Measurements from ENCODE around the gene UBE2I.

The UBE2I gene

DNA sequence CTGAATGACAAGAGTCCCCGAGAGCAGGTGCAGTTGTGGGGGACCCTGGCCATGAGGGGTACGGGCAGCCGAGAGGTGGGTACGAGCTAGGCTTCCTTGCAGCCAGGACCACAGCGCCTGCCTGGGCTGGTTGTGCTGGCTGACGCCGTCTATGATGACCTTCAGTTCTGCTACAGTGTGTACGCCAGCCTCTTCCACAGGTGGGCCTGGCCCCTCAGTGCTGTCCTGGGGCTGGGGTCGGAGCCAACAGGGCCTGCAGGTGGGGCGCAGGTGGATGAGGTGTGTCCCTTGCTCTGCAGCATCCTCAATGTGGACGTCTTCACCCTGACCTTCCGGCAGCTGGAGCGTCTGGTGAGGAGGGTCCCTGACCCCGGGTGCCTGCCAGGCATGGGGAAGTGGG, 35.1 kb downstream of the UBE2I start:
- no peak for DNase-seq

DNA sequence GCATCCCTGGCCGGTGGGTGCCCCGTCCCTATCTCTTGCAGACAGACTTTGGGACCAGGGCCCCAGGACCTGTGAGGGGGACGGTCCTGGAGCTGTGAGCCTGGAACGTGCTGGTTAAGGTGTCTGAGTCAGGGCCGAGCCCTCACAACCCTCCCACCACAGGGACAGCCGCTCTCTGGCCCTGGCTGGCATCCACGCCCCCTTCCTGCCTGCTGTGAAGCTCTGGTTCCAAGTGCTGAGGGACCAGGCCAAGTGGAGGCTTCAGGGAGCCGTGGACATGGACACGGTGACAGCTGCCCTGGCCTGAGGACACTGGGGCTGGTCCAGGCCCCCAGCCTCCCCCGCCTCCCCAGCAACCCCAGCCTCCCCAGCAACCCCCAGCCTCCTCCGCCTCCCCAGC, 35.7 kb downstream of the UBE2I start:
- no peak for DNase-seq

DNA sequence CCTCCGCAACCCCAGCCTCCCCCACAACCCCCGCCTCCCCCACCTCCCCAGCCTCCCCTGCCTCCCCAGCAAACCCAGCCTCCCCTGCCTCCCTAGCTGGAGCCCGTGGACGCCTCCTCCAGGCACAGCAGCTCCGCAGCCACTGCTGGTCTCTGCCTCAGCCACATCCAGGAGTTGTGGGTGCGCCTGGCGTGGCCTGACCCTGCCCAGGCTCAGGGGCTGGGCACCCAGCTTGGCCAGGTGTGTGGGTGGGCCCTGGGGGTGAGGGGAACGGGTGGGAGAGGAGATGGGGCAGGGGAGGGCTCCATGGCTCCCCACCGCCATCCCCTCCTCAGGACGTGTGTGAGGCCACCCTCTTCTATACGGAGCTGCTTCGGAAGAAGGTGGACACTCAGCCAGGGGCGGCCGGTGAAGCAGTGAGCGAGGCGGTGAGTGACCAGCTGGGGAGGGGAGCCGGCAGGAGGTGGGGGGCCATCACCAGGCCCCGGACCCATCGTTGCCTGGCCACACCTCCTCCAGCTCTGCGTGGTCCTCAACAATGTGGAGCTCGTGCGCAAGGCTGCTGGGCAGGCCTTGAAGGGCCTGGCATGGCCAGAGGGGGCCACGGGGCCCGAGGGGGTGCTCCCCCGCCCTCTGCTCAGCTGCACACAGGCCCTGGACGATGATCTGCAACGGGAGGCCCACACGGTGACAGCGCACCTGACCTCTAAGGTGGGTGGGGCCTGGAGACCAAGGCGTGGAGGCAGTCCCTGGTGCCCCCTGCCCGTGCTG, 36.4 kb downstream of the UBE2I start:
- DNase-seq = no peak

DNA sequence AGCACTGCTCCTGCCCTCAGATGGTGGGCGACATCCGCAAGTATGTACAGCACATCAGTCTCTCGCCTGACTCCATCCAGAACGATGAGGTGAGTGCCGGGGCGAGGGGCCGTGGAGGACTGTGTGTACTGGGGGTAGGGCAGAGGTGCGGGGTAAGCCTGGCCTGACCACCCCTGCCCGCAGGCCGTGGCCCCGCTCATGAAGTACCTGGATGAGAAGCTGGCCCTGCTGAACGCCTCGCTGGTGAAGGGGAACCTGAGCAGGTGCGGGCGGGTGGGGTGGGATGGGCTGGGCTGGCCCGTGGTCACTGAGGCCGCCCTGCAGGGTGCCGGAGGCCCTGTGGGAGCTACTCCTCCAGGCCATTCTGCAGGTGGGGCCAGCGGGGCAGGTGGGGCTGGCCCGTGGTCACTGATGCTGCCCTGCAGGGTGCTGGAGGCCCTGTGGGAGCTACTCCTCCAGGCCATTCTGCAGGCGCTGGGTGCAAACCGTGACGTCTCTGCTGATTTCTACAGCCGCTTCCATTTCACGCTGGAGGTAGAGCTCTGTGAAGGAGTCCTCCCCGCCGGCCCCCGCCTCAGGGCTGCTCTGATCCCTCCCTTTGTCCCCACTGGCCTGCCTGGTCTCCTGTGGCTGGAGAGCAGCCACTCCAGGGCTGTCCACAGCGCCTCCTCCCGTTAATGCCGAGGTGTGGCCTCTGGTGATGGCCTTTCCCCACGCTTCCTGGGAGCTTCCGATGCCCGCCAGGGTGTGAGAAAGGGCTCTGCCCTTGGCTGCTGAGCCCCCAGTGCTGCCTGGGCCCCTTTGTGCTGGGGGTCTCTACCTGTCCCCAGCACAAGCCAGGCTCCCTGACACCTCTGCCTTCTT, 37.2 kb downstream of the UBE2I start:
- DNase-seq = no peak

DNA sequence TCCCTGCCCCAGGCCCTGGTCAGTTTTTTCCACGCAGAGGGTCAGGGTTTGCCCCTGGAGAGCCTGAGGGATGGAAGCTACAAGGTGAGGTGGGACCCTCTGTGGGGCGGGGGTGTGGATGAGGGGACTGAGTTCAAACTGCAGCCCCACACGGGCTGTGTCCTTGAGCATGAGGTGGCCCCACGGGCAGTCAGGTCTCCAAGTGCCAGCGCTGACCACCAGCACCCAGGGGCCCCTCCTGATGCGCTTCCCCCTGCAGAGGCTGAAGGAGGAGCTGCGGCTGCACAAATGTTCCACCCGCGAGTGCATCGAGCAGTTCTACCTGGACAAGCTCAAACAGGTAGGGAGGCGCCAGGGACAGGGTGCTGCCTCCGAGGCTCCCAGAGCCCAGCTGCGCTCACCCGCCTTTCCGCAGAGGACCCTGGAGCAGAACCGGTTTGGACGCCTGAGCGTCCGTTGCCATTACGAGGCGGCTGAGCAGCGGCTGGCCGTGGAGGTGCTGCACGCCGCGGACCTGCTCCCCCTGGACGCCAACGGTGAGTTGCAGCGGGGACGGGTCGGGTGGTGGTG, 37.9 kb downstream of the UBE2I start:
- no peak for DNase-seq

DNA sequence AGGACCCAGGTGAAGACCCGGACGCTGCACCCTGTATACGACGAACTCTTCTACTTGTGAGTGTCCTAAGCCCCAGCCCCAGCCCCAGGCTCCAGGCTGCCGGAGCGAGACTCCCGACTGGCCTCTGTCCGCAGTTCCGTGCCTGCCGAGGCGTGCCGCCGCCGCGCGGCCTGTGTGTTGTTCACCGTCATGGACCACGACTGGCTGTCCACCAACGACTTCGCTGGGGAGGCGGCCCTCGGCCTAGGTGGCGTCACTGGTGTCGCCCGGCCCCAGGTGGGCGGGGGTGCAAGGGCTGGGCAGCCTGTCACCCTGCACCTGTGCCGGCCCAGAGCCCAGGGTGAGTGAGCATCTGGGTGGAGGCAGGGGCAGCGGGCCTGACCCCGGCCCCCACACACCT, 38.5 kb downstream of the UBE2I start:
- no peak for DNase-seq

DNA sequence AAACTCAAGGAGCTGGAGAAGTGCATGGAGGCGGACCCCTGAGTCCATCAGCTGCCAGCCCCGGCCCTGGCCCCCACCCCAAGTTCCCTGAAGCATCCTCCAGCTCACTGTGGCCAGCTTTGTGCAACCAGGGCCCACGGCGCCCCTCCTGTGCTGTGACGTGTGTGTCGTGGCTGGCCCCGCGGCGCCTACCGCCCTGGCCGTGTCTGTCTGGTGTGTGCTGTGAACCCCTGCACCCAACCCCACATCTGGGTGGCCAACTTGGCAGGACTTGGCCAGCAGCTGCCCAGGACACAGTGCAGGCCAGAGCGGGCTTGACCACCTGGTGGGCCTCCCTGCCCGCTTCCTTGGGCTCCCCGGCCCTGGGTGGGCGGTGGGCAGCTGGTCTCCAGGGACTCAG, 39.0 kb downstream of the UBE2I start:
- no peak for DNase-seq

DNA sequence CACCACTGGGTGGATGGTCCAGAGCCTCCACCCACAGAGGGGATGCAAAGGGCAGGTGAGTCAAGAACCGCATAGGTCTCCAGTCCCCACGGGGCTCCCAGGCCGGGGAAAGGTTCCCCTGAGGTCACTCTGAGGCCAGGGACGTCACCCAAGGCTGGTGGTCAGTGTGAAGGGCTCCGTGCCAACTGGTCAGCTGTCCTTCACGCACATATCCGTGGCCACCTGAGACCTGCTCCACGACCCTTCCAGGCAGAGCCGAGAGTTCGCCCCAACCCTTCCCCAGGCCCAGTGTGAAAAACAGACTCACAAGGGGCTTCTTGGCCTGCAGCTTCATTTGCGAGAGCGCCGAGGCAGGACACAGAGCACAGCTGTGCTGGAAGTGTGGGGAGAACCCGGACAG, 39.5 kb downstream of the UBE2I start:
- DNase-seq = no peak

DNA sequence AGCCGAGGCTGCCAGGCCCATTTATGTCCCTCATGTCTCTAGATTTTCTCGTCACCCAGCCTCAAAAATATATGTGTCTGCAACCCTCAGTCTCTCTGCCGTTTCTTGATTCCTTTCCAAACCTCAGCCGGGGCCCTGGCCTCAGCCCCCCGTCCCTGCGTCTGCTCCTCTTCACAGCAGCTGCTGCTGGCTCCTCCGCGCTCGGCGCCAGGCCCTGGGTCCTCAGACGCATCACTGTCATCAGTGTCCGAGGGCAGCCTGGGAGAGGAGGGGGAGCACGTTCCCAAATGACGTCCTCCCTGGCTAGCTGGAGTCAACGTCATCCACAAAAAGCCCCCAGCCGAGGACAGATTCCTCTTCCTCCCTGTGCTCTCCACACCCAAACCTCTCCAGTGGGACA, 39.9 kb downstream of the UBE2I start:
- DNase-seq = no peak

DNA sequence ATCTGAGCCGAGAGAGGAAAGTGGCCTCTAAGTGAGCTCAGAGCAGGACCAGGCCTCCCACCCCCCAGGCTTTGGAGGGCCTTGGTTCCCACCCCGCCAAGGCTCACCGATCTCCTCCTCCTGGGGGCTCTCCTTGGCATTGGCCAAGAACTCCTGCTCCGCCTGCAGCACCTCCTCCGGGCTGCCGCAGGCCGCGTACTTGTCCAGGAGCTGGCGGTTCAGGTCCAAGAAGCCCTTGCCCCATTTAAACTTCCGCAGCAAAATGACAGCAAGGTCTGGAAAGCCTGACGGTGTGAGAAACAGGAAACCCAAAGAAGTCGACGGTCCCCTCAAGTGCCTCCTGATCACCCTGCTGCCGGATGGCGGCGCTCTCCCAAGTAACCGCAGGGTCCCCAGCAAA, 40.5 kb downstream of the UBE2I start:
- DNase-seq = no peak

DNA sequence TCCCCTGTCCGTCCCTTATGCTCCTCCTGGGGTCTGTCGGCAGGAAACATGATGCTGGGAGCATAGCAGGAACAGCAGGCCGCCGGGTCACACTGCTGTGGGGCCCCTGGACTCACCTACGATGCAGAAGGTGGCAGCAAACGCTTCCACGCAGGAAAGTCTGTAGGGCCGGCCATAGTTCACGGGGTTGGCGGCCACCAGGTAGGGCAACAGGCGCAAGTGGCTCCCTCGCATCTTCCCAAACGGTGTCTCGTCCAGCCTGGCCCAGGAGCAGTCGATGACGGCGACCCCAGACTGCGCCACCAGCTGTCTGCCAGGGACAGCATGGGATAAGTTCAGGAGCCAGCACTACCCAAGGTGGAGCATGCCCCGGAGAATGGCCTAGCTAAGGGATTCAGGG, 41.3 kb downstream of the UBE2I start:
- DNase-seq = no peak

DNA sequence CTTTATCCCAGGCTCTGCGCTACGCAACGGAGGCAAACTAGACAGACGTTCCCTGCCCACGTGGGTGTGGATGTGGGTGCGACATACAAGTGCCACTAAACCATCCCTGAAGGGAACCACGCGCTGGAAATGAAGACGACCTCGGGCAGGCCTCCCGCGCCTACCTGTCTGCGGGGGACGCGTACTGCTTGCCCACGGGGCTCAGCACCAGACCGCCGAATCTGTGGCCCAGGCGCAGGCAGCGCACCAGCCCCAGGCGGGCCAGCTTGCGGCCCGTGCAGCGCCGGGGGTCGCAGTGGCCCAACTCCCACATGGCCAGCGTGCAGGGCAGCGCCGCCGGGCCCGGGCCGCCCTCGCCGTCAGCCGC, 41.8 kb downstream of the UBE2I start:
- no peak for DNase-seq

DNA sequence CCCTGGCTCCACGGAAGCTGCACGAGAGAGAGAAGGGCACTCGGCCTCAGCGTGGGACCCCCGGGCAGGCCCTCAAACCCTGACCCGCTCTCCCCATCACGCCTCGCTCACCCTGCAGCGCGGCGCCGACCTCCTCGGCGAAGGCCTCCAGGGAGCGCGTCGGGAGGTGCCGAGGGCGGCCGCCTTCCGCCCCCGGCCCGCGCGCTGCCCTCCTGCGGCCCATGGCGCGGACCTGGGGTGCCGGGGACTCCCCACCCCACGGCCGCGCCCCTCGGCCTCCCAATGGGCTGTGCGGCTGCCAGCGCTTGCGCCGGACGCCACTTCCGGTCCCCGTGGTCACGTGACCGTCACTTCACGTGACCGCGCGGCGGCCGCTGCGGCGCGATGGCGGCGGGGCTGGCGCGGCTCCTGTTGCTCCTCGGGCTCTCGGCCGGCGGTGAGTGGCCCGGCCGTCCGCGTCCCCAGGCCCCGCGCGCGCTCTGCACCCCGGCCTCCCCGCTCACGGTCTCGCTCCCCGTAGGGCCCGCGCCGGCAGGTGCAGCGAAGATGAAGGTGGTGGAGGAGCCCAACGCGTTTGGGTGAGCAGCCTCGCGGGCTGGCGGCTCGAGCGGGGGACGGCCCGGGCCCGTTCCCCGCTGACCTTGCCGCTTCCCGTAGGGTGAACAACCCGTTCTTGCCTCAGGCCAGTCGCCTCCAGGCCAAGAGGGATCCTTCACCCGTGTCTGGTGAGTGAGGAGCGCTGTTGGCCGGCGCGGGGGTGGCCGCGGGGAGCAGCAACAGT, 42.3 kb downstream of the UBE2I start, which contains the start of the genes GNPTG and TSR3:
Gene GNPTG, plus strand, starts transcription at position 350 of the 781 bp plus-strand sequence. Its CDS starts 35 bp downstream, at position 385.
Gene TSR3, minus strand, starts transcription at position 297 of the 781 bp plus-strand sequence. Its CDS starts 74 bp downstream, at position 223.
- peak; percentile 36 for DNase-seq

DNA sequence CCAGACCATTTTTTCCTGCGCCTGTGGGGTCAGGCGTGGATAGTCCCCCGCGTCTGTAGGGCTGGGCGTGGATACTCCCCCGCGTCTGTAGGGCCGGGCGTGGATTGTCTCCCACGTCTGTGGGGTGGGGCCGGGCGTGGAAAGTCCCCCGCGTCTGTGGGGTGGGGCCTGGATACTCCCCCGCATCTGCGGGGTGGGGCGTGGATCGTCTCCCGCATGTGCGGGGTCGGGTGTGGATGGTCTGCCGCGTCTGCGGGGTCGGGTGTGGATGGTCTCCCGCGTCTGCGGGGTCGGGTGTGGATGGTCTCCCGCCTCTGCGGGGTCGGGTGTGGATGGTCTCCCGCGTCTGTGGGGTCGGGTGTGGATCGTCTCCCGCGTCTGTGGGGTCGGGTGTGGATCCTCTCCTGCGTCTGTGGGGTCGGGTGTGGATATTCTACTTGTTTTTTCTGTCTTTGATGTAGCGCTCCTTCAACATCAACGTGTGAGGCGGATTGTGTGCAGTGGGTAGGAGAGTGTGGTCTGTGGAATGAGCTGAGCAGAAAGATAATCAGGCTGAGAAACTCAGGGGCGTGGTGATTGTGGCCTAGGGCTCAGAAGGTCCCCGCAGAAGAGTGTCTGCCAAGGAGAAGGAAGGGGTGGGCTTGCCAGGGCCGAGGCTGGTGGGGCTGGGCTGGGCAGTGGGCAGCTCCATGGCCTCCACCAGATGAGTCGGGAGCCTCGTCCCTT, 45.5 kb downstream of the UBE2I start:
- no peak for DNase-seq

DNA sequence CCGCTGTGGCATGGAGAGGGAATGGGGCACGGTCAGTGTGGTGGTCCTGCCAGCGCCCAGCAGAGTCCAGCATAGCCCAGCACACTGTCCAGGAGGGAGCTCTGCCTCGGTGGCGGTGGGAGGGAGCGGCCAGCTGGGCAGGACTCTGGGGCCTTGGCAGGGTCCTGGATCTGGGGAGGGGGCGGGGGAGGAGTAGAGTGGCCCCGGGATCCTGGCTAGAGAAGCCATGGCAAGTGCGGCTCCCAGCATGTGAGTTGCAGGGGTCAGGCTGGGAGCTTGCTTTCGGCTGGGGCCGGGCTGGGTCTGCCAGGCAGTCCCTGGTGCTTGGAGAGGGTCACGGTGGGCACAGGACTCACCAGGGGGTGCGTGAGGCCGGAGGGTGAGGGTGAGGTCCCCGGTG, 46.2 kb downstream of the UBE2I start:
- DNase-seq = no peak

DNA sequence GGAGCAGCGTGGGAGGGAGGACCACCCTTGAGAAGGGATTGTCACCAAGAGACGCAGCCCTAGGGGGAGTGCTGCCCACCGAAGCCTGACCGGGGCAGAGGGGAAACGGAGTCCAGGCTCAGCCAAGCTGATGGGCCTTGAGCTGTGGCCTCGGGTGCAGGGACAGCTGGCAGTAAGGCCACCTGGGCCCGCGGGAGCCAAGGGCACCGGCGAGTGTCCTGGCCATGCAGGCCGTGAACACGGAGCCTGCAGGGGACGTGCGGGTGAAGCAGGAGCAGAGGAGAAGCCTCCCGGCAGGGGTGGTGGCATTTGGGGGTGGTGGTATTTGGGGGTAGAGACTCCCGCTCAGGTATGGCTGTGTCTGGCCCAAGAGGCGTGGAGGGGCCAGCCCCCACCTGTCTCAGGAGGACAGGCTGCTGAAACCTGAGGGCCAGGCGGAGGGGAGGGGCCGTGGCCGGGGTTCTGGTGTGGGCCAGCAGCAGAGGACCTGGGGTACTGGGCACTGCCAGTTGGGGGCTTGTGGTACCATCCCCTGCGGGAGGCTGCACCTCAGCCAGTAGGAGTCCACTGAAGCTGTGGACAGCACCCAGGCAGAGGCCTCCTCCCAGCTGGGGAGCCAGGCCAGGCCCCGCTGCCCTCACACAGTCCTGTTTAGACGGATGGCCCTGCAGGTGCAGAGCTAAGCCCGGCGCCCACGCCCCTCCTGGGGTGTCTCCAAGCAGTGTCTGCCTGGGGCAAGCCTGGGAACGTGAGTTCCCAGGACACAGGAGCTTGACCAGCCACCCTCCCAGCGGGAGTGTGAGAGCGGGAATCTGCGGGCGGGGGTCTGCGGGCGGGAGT, 46.8 kb downstream of the UBE2I start:
- no peak for DNase-seq

DNA sequence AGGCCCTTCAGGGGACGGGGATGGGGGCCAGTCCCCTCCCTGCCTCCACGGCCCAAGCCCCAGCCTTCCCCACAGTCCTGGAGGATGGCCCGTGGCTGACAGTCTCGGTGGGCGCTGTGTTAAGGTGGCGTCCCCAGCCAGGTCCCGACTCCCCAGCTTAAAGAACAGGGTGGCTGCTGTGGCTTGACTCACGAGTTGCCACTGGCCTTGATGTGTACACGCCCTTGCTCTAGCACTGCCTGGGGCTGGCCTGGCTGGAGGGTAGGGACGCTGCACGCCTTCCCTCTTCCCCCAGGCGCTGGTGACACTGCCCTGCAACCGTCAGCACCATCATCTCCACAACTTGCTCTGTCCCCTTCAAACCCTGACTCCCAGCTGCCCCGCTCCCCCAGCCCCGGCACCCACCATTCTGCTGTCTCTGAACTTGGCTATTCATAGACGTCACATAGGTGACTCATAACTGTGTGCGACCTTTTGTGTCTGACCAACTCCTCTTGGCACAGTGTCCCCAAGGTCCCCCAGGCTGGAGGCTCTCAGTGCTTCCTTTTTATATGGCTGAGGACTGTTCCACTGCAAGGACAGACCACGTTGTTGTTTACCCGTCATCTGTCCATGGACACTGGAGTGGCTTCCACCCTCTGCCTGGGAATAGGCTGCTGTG, 48.6 kb downstream of the UBE2I start:
- no peak for DNase-seq

DNA sequence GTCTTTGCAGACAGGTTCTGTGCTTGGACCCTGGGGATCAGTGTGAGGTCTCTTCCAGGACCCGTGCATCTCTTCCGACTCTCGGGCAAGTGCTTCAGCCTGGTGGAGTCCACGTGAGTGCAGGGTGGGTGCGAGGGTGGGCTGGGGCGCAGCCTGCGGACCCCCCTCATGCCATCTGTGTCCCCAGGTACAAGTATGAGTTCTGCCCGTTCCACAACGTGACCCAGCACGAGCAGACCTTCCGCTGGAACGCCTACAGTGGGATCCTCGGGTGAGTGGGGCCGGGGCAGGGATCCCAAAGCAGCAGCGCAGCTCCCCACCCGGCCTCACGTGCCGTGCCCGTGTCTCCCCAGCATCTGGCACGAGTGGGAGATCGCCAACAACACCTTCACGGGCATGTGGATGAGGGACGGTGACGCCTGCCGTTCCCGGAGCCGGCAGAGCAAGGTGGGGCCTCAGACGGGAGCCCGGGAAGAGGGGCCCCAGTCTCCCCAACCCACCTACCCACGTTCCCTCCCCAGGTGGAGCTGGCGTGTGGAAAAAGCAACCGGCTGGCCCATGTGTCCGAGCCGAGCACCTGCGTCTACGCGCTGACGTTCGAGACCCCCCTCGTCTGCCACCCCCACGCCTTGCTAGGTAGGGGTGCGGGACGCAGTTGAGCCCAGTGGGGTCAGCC, 52.4 kb downstream of the UBE2I start:
- DNase-seq = no peak

DNA sequence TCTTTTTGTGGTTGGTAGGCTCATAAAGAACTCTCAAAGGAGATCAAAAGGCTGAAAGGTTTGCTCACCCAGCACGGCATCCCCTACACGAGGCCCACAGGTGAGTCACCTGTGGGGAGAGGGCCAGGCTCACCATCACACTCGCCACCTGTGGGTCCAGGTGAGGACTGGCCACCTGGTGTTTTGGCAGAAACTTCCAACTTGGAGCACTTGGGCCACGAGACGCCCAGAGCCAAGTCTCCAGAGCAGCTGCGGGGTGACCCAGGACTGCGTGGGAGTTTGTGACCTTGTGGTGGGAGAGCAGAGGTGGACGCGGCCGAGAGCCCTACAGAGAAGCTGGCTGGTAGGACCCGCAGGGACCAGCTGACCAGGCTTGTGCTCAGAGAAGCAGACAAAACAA, 53.4 kb downstream of the UBE2I start:
- no peak for DNase-seq

DNA sequence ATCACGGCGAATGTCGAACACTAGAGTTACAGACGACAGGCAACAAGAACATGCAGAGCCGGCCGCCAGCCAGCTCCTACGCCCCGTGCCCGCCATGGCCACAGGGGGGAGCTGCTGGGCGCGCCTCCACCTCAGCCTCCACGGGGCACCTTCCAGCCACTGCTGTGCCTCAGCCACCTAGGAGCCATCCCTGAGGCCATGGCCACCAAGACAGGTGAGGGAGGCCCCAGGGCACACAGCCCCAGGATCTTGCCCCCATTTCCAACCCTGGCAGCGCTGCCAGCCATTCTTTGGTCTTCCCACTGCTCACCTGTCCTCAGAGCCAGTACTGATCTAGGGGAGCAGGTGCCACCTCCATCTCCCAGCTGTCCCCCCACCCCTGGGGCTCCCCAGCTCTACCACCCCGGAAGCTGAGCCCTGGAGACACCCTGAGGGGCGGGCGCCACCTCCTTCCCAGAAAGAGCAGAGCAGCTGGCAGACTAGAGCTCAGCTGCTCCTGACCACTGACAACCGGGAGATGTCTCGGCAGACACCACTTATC, 54.1 kb downstream of the UBE2I start:
- no peak for DNase-seq
